ENCODE data around the gene SPOCD1.

SPOCD1 gene

GRCh38 chr1:31815752-31816500 is at the start of gene SPOCD1:
SPOCD1 (minus strand) TSS chr1:31816022; CDS start chr1:31815333, 689 bp downstream.
- H3K27me3 ChIP-seq (ENCODE audit: control insufficient read depth, insufficient read depth, low read length), result no peaks in the 10 kb centered on the region
- no peak within 1 kb of the TSS for H3K9ac ChIP-seq (ENCODE audit: low read length)
- no peaks in the 10 kb centered on the region for H3K9me3 ChIP-seq (ENCODE audit: control insufficient read depth, low read length)
- H3K4me1 ChIP-seq (ENCODE audit: control insufficient read depth, insufficient read depth, low read length), result no peaks in the 10 kb centered on the region
- H3K4me3 ChIP-seq (ENCODE audit: low read length), result no peak within 1 kb of the TSS
- no peaks in the 10 kb centered on the region for H3K36me3 ChIP-seq (ENCODE audit: control insufficient read depth, insufficient read depth, low read length)

GRCh38 chr1:31862071-31862470 is 46.2 kb upstream of the SPOCD1 start:
- Histone ChIP-seq H3K4me3 (ENCODE audit: low read length) (no peak overlapping the region), H3K9me3 (ENCODE audit: control insufficient read depth, low read length) (no peaks in the 10 kb centered on the region), H3K4me1 (ENCODE audit: control insufficient read depth, insufficient read depth, low read length) (no peaks in the 10 kb centered on the region), H3K9ac (ENCODE audit: low read length) (no peak overlapping the region), H3K27me3 (ENCODE audit: control insufficient read depth, insufficient read depth, low read length) (no peaks in the 10 kb centered on the region), H3K36me3 (ENCODE audit: control insufficient read depth, insufficient read depth, low read length) (no peaks in the 10 kb centered on the region)

- no peak overlapping the region for H3K4me3 ChIP-seq (ENCODE audit: low read length)
- H3K4me1 ChIP-seq (ENCODE audit: control insufficient read depth, insufficient read depth, low read length), result no peaks in the 10 kb centered on the region
- no peaks in the 10 kb centered on the region for H3K9me3 ChIP-seq (ENCODE audit: control insufficient read depth, low read length)
- H3K36me3 ChIP-seq (ENCODE audit: control insufficient read depth, insufficient read depth, low read length), result no peaks in the 10 kb centered on the region
- H3K27me3 ChIP-seq (ENCODE audit: control insufficient read depth, insufficient read depth, low read length), result no peaks in the 10 kb centered on the region
- H3K9ac ChIP-seq (ENCODE audit: low read length), result no peak overlapping the region
These were observed 45.5 kb upstream of the SPOCD1 start for GRCh38 chr1:31861346-31861745.

- H3K4me3 ChIP-seq (ENCODE audit: low read length), result no peak overlapping the region
- H3K36me3 ChIP-seq (ENCODE audit: control insufficient read depth, insufficient read depth, low read length), result no peaks in the 10 kb centered on the region
- H3K27me3 ChIP-seq (ENCODE audit: control insufficient read depth, insufficient read depth, low read length), result no peaks in the 10 kb centered on the region
- no peak overlapping the region for H3K9ac ChIP-seq (ENCODE audit: low read length)
- H3K9me3 ChIP-seq (ENCODE audit: control insufficient read depth, low read length), result no peaks in the 10 kb centered on the region
- H3K4me1 ChIP-seq (ENCODE audit: control insufficient read depth, insufficient read depth, low read length), result peaks cover 7% of the 10 kb centered on the region
These were observed 44.8 kb upstream of the SPOCD1 start for GRCh38 chr1:31860581-31860980.

- H3K4me1 ChIP-seq (ENCODE audit: control insufficient read depth, insufficient read depth, low read length), result peaks cover 12% of the 10 kb centered on the region
- no peaks in the 10 kb centered on the region for H3K9me3 ChIP-seq (ENCODE audit: control insufficient read depth, low read length)
- no peak overlapping the region for H3K9ac ChIP-seq (ENCODE audit: low read length)
- no peak overlapping the region for H3K4me3 ChIP-seq (ENCODE audit: low read length)
- no peaks in the 10 kb centered on the region for H3K36me3 ChIP-seq (ENCODE audit: control insufficient read depth, insufficient read depth, low read length)
- no peaks in the 10 kb centered on the region for H3K27me3 ChIP-seq (ENCODE audit: control insufficient read depth, insufficient read depth, low read length)
These were observed 43.9 kb upstream of the SPOCD1 start for GRCh38 chr1:31859719-31860118.

GRCh38 chr1:31859044-31859443 is 43.2 kb upstream of the SPOCD1 start:
- no peak overlapping the region for H3K9ac ChIP-seq (ENCODE audit: low read length)
- no peaks in the 10 kb centered on the region for H3K27me3 ChIP-seq (ENCODE audit: control insufficient read depth, insufficient read depth, low read length)
- H3K36me3 ChIP-seq (ENCODE audit: control insufficient read depth, insufficient read depth, low read length), result no peaks in the 10 kb centered on the region
- no peak overlapping the region for H3K4me3 ChIP-seq (ENCODE audit: low read length)
- H3K9me3 ChIP-seq (ENCODE audit: control insufficient read depth, low read length), result no peaks in the 10 kb centered on the region
- peaks cover 12% of the 10 kb centered on the region for H3K4me1 ChIP-seq (ENCODE audit: control insufficient read depth, insufficient read depth, low read length)

GRCh38 chr1:31857863-31858262 is 42.0 kb upstream of the SPOCD1 start:
- no peaks in the 10 kb centered on the region for H3K9me3 ChIP-seq (ENCODE audit: control insufficient read depth, low read length)
- H3K9ac ChIP-seq (ENCODE audit: low read length), result no peak overlapping the region
- no peaks in the 10 kb centered on the region for H3K27me3 ChIP-seq (ENCODE audit: control insufficient read depth, insufficient read depth, low read length)
- H3K36me3 ChIP-seq (ENCODE audit: control insufficient read depth, insufficient read depth, low read length), result no peaks in the 10 kb centered on the region
- H3K4me1 ChIP-seq (ENCODE audit: control insufficient read depth, insufficient read depth, low read length), result peaks cover 12% of the 10 kb centered on the region
- no peak overlapping the region for H3K4me3 ChIP-seq (ENCODE audit: low read length)

- Histone ChIP-seq H3K9ac (ENCODE audit: low read length) (no peak overlapping the region), H3K4me3 (ENCODE audit: low read length) (no peak overlapping the region), H3K27me3 (ENCODE audit: control insufficient read depth, insufficient read depth, low read length) (no peaks in the 10 kb centered on the region), H3K9me3 (ENCODE audit: control insufficient read depth, low read length) (no peaks in the 10 kb centered on the region), H3K36me3 (ENCODE audit: control insufficient read depth, insufficient read depth, low read length) (no peaks in the 10 kb centered on the region), H3K4me1 (ENCODE audit: control insufficient read depth, insufficient read depth, low read length) (peaks cover 12% of the 10 kb centered on the region)
These were observed 40.3 kb upstream of the SPOCD1 start for GRCh38 chr1:31856140-31856539.

GRCh38 chr1:31855038-31855845 is 39.4 kb upstream of the SPOCD1 start:
- Histone ChIP-seq H3K27me3 (ENCODE audit: control insufficient read depth, insufficient read depth, low read length) (no peaks in the 10 kb centered on the region), H3K9me3 (ENCODE audit: control insufficient read depth, low read length) (no peaks in the 10 kb centered on the region), H3K9ac (ENCODE audit: low read length) (no peak overlapping the region), H3K36me3 (ENCODE audit: control insufficient read depth, insufficient read depth, low read length) (no peaks in the 10 kb centered on the region), H3K4me3 (ENCODE audit: low read length) (no peak overlapping the region), H3K4me1 (ENCODE audit: control insufficient read depth, insufficient read depth, low read length) (peaks cover 12% of the 10 kb centered on the region)

GRCh38 chr1:31849653-31850052 is 33.8 kb upstream of the SPOCD1 start:
- Histone ChIP-seq H3K4me1 (ENCODE audit: control insufficient read depth, insufficient read depth, low read length) (no peaks in the 10 kb centered on the region), H3K27me3 (ENCODE audit: control insufficient read depth, insufficient read depth, low read length) (no peaks in the 10 kb centered on the region), H3K4me3 (ENCODE audit: low read length) (no peak overlapping the region), H3K36me3 (ENCODE audit: control insufficient read depth, insufficient read depth, low read length) (no peaks in the 10 kb centered on the region), H3K9ac (ENCODE audit: low read length) (no peak overlapping the region), H3K9me3 (ENCODE audit: control insufficient read depth, low read length) (no peaks in the 10 kb centered on the region)

- H3K27me3 ChIP-seq (ENCODE audit: control insufficient read depth, insufficient read depth, low read length), result no peaks in the 10 kb centered on the region
- H3K4me1 ChIP-seq (ENCODE audit: control insufficient read depth, insufficient read depth, low read length), result peaks cover 3% of the 10 kb centered on the region
- H3K36me3 ChIP-seq (ENCODE audit: control insufficient read depth, insufficient read depth, low read length), result no peaks in the 10 kb centered on the region
- no peak overlapping the region for H3K9ac ChIP-seq (ENCODE audit: low read length)
- no peaks in the 10 kb centered on the region for H3K9me3 ChIP-seq (ENCODE audit: control insufficient read depth, low read length)
- H3K4me3 ChIP-seq (ENCODE audit: low read length), result no peak overlapping the region
These were observed 32.6 kb upstream of the SPOCD1 start for GRCh38 chr1:31848381-31848897.

GRCh38 chr1:31846484-31846883 is 30.7 kb upstream of the SPOCD1 start:
- Histone ChIP-seq H3K9me3 (ENCODE audit: control insufficient read depth, low read length) (no peaks in the 10 kb centered on the region), H3K27me3 (ENCODE audit: control insufficient read depth, insufficient read depth, low read length) (no peaks in the 10 kb centered on the region), H3K9ac (ENCODE audit: low read length) (no peak overlapping the region), H3K4me3 (ENCODE audit: low read length) (no peak overlapping the region), H3K4me1 (ENCODE audit: control insufficient read depth, insufficient read depth, low read length) (peaks cover 16% of the 10 kb centered on the region), H3K36me3 (ENCODE audit: control insufficient read depth, insufficient read depth, low read length) (no peaks in the 10 kb centered on the region)

Data from mucosa of stomach (tissue), 1 donor.